ENCODE data around the gene NUF2.
"Not testable (repeated sequence)": the region's sequence is repeated elsewhere in the genome, so short reads cannot be mapped to it uniquely, and the experiment has no call there.

NUF2 gene

GRCh38 chr1:163321311-163322305, at the start of gene NUF2:
Gene NUF2, plus strand, starts transcription at chr1:163321954. Its CDS starts 4,098 bp downstream, at chr1:163326052.
- Histone ChIP-seq H3K9me3 (ENCODE audit: low read depth, low read length) (no peaks in the 10 kb centered on the region), H3K4me3 (peak within 1 kb of the TSS; percentile 93), H3K27ac (peak within 1 kb of the TSS; percentile 56; the same call in 1 of the 2 replicates), H3K36me3 (ENCODE audit: insufficient read depth, low read length) (peaks cover 33% of the 10 kb centered on the region), H3K9ac (ENCODE audit: insufficient read length) (peak within 1 kb of the TSS; percentile 93)
- peak; percentile 95 for DNase-seq (ENCODE audit: low read depth, low spot score)
- TF ChIP-seq EZH2 (IDR thresholded peaks at IDR 0.05) (no peak), POLR2AphosphoS5 (IDR thresholded peaks at IDR 0.05; ENCODE audit: borderline replicate concordance, low read depth, low read length) (peak; percentile 86), FOXP2 (optimal IDR thresholded peaks at IDR 0.05; ENCODE audit: control extremely low read depth, extremely low read length, insufficient read depth) (peak; percentile 96)

DNA sequence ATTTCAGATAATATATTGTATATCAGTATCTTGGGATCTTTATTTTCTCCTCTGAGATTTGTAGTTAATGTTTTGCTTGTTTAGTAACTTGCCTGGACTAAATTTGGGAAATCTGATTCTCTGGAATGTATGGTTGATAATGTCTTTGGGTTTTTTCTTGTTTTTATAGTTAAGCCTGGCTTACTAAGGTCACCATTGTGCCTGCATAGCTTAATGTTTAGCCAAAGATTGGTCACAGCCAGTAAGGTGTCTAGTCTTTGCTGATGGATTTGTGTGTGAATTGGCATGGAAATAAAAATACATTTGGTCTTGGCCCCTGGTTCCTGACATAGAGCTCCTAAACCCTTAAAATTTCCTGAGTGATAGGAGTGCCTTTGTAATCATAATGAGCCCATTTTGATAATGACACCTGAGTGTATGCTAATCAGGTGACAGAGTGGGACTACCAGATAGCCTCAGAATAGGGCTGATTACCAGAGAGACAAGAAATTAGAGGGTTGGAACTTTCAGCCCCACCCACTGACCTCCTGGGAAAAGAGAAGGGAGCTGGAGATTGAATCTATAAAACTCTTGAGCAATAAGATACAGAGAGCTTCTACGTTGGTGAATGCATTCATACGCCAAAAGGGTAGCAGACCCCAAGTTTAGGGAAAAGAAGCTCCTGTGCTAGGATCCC, 47.9 kb upstream of the NUF2 start:
- Histone ChIP-seq H3K36me3 (ENCODE audit: insufficient read depth, low read length) (no peaks in the 10 kb centered on the region), H3K9me3 (ENCODE audit: low read depth, low read length) (peaks cover 4% of the 10 kb centered on the region; the same call in 1 of the 2 replicates), H3K4me3 (no peak overlapping the region), H3K27ac (no peak overlapping the region), H3K9ac (ENCODE audit: insufficient read length) (no peak overlapping the region)
- TF ChIP-seq EZH2 (IDR thresholded peaks at IDR 0.05), result no peak
- TF ChIP-seq FOXP2 (optimal IDR thresholded peaks at IDR 0.05; ENCODE audit: control extremely low read depth, extremely low read length, insufficient read depth), result no peak
- TF ChIP-seq POLR2AphosphoS5 (IDR thresholded peaks at IDR 0.05; ENCODE audit: borderline replicate concordance, low read depth, low read length), result no peak
- DNase-seq (ENCODE audit: low read depth, low spot score), result no peak

GRCh38 chr1:163275222-163275621, 46.5 kb upstream of the NUF2 start:
- no peak for DNase-seq (ENCODE audit: low read depth, low spot score)
- H3K4me3 ChIP-seq, result no peak overlapping the region
- TF ChIP-seq EZH2 (IDR thresholded peaks at IDR 0.05) (no peak), POLR2AphosphoS5 (IDR thresholded peaks at IDR 0.05; ENCODE audit: borderline replicate concordance, low read depth, low read length) (no peak), FOXP2 (optimal IDR thresholded peaks at IDR 0.05; ENCODE audit: control extremely low read depth, extremely low read length, insufficient read depth) (no peak)
- H3K27ac ChIP-seq, result no peak overlapping the region
- no peak overlapping the region for H3K9ac ChIP-seq (ENCODE audit: insufficient read length)
- peaks cover 4% of the 10 kb centered on the region; the same call in 1 of the 2 replicates for H3K9me3 ChIP-seq (ENCODE audit: low read depth, low read length)
- H3K36me3 ChIP-seq (ENCODE audit: insufficient read depth, low read length), result no peaks in the 10 kb centered on the region

DNA sequence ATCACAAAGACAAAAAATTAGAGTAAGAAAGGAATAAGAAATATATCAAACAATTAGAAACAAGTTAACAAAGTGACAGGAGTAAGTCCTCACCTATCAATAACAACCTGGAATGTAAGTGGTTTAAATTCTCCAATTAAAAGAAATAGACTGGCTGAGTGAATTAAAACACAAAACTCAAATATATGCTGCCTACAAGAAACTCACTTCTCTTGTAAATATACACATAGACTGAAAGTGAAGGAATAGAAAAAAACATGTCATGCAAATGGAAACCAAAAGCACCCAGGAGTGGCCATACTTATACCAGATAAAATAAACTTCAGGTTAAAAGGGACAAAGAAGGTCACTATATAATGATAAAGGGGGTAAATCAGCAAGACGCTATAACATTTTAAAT, 43.2 kb upstream of the NUF2 start:
- TF ChIP-seq EZH2 (IDR thresholded peaks at IDR 0.05) (no peak), FOXP2 (optimal IDR thresholded peaks at IDR 0.05; ENCODE audit: control extremely low read depth, extremely low read length, insufficient read depth) (no peak), POLR2AphosphoS5 (IDR thresholded peaks at IDR 0.05; ENCODE audit: borderline replicate concordance, low read depth, low read length) (no peak)
- DNase-seq (ENCODE audit: low read depth, low spot score), result no peak
- Histone ChIP-seq H3K27ac (no peak overlapping the region), H3K9ac (ENCODE audit: insufficient read length) (no peak overlapping the region), H3K9me3 (ENCODE audit: low read depth, low read length) (peaks cover 4% of the 10 kb centered on the region; the same call in 1 of the 2 replicates), H3K36me3 (ENCODE audit: insufficient read depth, low read length) (no peaks in the 10 kb centered on the region), H3K4me3 (no peak overlapping the region)

DNA sequence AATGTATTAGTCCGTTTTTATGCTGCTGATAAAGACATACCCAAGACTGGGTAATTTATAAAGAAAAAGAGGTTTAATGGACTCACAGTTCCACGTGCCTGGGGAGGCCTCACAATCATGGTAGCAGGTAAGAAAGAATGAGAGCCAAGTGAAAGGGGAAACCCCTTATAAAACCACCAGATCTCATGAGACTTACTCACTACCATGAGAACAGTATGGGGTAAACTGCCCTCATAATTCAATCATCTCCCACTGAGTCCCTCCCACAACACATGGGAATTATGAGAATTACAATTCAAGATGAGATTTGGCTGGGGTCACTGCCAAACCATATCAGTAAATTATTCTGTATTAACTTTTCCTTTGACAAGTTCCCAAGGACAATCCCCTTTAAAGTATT, 36.9 kb upstream of the NUF2 start:
- H3K9ac ChIP-seq (ENCODE audit: insufficient read length); H3K36me3 ChIP-seq (ENCODE audit: insufficient read depth, low read length); H3K9me3 ChIP-seq (ENCODE audit: low read depth, low read length); H3K27ac ChIP-seq; H3K4me3 ChIP-seq; DNase-seq (ENCODE audit: low read depth, low spot score): not testable (repeated sequence)

DNA sequence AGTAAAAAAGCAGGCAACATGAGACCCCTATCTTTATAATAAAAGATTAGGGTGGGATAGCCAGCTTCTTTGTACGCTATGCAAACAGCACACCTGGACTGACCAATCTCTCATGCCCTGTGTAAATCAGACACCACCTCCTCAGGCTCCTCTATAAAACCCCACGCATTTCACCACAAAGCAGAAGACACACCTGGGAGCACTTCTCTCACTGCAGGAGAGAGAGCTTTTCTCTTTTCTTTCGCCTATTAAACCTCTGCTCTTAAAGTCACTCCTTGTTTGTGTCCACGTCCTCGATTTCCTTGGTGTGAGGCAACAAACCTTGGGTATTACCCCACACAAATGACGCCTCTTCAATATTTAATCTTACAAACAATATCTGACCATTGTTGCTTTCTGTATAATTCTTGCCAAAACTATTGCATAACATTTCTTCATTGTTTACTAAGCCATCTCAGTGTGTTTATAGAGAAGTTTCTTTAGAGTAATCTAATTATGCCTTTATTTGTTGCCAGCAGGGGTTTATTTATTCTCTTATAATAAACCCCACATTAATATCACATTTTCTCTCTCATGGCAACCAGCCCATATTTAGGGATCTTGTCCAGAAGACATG, 31.6 kb upstream of the NUF2 start:
- DNase-seq (ENCODE audit: low read depth, low spot score), result no peak
- TF ChIP-seq FOXP2 (optimal IDR thresholded peaks at IDR 0.05; ENCODE audit: control extremely low read depth, extremely low read length, insufficient read depth) (no peak), POLR2AphosphoS5 (IDR thresholded peaks at IDR 0.05; ENCODE audit: borderline replicate concordance, low read depth, low read length) (no peak), EZH2 (IDR thresholded peaks at IDR 0.05) (no peak)
- Histone ChIP-seq H3K9ac (ENCODE audit: insufficient read length) (no peak overlapping the region), H3K9me3 (ENCODE audit: low read depth, low read length) (no peaks in the 10 kb centered on the region), H3K27ac (no peak overlapping the region), H3K36me3 (ENCODE audit: insufficient read depth, low read length) (no peaks in the 10 kb centered on the region), H3K4me3 (no peak overlapping the region)

- no peak overlapping the region for H3K27ac ChIP-seq
- no peak overlapping the region for H3K4me3 ChIP-seq
- H3K36me3 ChIP-seq (ENCODE audit: insufficient read depth, low read length), result no peaks in the 10 kb centered on the region
- DNase-seq (ENCODE audit: low read depth, low spot score), result no peak
- no peak overlapping the region for H3K9ac ChIP-seq (ENCODE audit: insufficient read length)
- H3K9me3 ChIP-seq (ENCODE audit: low read depth, low read length), result no peaks in the 10 kb centered on the region
- TF ChIP-seq FOXP2 (optimal IDR thresholded peaks at IDR 0.05; ENCODE audit: control extremely low read depth, extremely low read length, insufficient read depth), result no peak
- no peak for TF ChIP-seq EZH2 (IDR thresholded peaks at IDR 0.05)
- no peak for TF ChIP-seq POLR2AphosphoS5 (IDR thresholded peaks at IDR 0.05; ENCODE audit: borderline replicate concordance, low read depth, low read length)
Observed at GRCh38 chr1:163291461-163291860, 30.3 kb upstream of the NUF2 start.

- H3K9me3 ChIP-seq (ENCODE audit: low read depth, low read length); H3K27ac ChIP-seq; H3K36me3 ChIP-seq (ENCODE audit: insufficient read depth, low read length); H3K4me3 ChIP-seq; H3K9ac ChIP-seq (ENCODE audit: insufficient read length); DNase-seq (ENCODE audit: low read depth, low spot score): not testable (repeated sequence)
Observed at GRCh38 chr1:163292153-163292552, 29.6 kb upstream of the NUF2 start.

- not testable (repeated sequence) for H3K27ac ChIP-seq
Observed at GRCh38 chr1:163293497-163293896, 28.3 kb upstream of the NUF2 start.

More at GRCh38 chr1:163293497-163293896, 28.3 kb upstream of the NUF2 start:
- not testable (repeated sequence) for H3K4me3 ChIP-seq; H3K36me3 ChIP-seq (ENCODE audit: insufficient read depth, low read length); H3K9me3 ChIP-seq (ENCODE audit: low read depth, low read length); DNase-seq (ENCODE audit: low read depth, low spot score); H3K9ac ChIP-seq (ENCODE audit: insufficient read length)

All from SK-N-MC (cell line).